DND-41 (cell line): ENCODE results near the gene TRIM65.
A peak's percentile ranks its signal among the peaks of the same experiment; 100 is the strongest.

Experiments used
- ATAC-seq: fragments of 200-7000 bp; cut with Tn5 transposase; 3 replicates; pipeline ENCODE4 v1.9.1; 2021; ENCODE audit warnings: low read depth; ENCODE audit not compliant: insufficient read depth
- DNase-seq: peaks from one replicate; pipeline ENCODE4 v3.0.0-alpha.2; 2020
- H2AFZ ChIP-seq: 2 replicates; pipeline ENCODE4 v1.6.0; 2012; ENCODE audit warnings: low read depth, low read length
- H3K27ac ChIP-seq: 2 replicates; pipeline ENCODE4 v1.5.1; 2012; ENCODE audit warnings: low read length, inconsistent platforms
- H3K27me3 ChIP-seq: fragments of 200-600 bp; sonication (generic); 2 replicates; pipeline ENCODE4 v1.6.0; 2012; ENCODE audit warnings: low read length, mild to moderate bottlenecking, inconsistent platforms; ENCODE audit not compliant: insufficient read depth, poor library complexity
- H3K36me3 ChIP-seq: 2 replicates; pipeline ENCODE4 v1.5.1; 2012; ENCODE audit warnings: low read length, inconsistent platforms; ENCODE audit not compliant: insufficient read depth
- H3K4me1 ChIP-seq: 2 replicates; pipeline ENCODE4 v1.5.1; 2012; ENCODE audit warnings: mild to moderate bottlenecking, low read length; ENCODE audit not compliant: insufficient read depth
- H3K4me2 ChIP-seq: 2 replicates; pipeline ENCODE4 v1.6.0; 2012; ENCODE audit warnings: mild to moderate bottlenecking, moderate library complexity, low read length, inconsistent platforms; ENCODE audit not compliant: insufficient read depth
- H3K4me3 ChIP-seq, 2 experiments: fragments of 200-600 bp in 1 of 2; shearing (Covaris generic) in 1 of 2; 2 replicates each; pipeline ENCODE4 v1.5.1; 2012 to 2016; ENCODE audit warnings: inconsistent platforms in 2 of 2, low read length in 2 of 2, mild to moderate bottlenecking in 2 of 2, low read depth in 1 of 2, moderate library complexity in 1 of 2
- H3K79me2 ChIP-seq: 2 replicates; pipeline ENCODE4 v1.6.0; 2012; ENCODE audit warnings: low read length, inconsistent platforms; ENCODE audit not compliant: insufficient read depth
- H3K9ac ChIP-seq: 2 replicates; pipeline ENCODE4 v1.6.0; 2012; ENCODE audit warnings: low read depth, mild to moderate bottlenecking, inconsistent platforms, low read length, moderate library complexity
- H3K9me3 ChIP-seq: 2 replicates; pipeline ENCODE4 v1.5.1; 2012; ENCODE audit warnings: low read length, moderate library complexity, mild to moderate bottlenecking, inconsistent platforms; ENCODE audit not compliant: insufficient read depth, severe bottlenecking
- H4K20me1 ChIP-seq: 2 replicates; pipeline ENCODE4 v1.6.0; 2012; ENCODE audit warnings: low read length; ENCODE audit not compliant: insufficient read depth
- EZH2 ChIP-seq: IDR thresholded peaks from 3 replicates; pipeline ENCODE4 v1.6.1; 2012; ENCODE audit warnings: borderline replicate concordance, low read depth, mild to moderate bottlenecking, moderate library complexity, low read length, inconsistent platforms; ENCODE audit not compliant: severe bottlenecking
- TF ChIP-seq, protein P1 (sequence below): IDR thresholded peaks from 2 replicates; pipeline ENCODE4 v1.5.1; 2012; ENCODE audit warnings: borderline replicate concordance, low read length, moderate library complexity, mild to moderate bottlenecking; ENCODE audit not compliant: poor library complexity, severe bottlenecking; ENCODE audit errors: extremely low read depth

Gene TRIM65

DNA sequence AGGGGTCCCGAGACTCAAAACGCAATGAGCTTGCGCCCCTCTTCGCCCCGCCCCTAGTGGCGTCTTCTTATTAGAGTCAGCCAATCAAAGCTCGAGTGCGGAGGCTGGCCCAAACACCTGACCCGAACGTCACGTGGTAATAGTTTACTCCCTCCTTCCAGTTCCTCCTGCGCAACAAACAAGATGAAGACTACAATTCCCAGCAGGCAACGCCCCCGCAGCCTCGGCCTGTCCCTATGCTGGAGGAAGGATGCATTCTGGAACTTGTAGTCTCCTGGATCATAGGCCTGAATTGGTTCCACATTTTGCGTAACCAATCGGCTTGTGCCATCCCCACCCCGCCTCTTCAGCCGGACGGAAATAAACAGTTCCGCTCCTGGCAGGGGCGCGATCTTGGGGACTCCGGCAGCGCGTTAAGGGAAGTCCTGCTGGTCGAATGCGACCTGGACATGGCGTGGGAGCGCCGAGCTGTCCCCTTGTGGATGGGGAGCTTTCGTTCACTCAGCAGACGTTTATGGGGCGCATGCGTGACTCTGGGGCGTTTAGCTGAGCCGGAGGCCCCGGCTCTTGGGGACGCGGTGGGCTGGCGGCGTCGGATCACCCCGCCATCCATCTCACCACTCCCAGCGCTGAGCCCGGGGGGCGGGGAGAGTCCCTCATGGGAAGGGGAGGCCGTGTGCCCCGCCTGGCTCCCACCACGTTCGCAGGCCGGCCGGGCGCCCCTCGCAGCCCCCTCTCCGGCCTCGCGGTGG, 41.3 kb downstream of the TRIM65 start, which contains the start of gene WBP2:
Gene WBP2 (minus strand): TSS at position 26 of the 752 bp plus-strand sequence. CDS start 38 bp downstream, outside the sequence.
- ATAC-seq, result peak; percentile 90
- H3K4me2 ChIP-seq, result peak within 1 kb of the TSS; percentile 92
- no peaks in the 10 kb centered on the region for H3K9me3 ChIP-seq
- H3K36me3 ChIP-seq, result peaks cover 12% of the 10 kb centered on the region
- DNase-seq, result peak; percentile 99
- H4K20me1 ChIP-seq, result peaks cover 5% of the 10 kb centered on the region
- H3K9ac ChIP-seq, result peak within 1 kb of the TSS; percentile 92
- H2AFZ ChIP-seq, result peak within 1 kb of the TSS; percentile 82
- peaks cover 17% of the 10 kb centered on the region for H3K4me1 ChIP-seq
- H3K27ac ChIP-seq, result peak within 1 kb of the TSS; percentile 95
- no peaks in the 10 kb centered on the region for H3K27me3 ChIP-seq
- no peak for TF ChIP-seq EZH2
- TF ChIP-seq, protein P1, sequence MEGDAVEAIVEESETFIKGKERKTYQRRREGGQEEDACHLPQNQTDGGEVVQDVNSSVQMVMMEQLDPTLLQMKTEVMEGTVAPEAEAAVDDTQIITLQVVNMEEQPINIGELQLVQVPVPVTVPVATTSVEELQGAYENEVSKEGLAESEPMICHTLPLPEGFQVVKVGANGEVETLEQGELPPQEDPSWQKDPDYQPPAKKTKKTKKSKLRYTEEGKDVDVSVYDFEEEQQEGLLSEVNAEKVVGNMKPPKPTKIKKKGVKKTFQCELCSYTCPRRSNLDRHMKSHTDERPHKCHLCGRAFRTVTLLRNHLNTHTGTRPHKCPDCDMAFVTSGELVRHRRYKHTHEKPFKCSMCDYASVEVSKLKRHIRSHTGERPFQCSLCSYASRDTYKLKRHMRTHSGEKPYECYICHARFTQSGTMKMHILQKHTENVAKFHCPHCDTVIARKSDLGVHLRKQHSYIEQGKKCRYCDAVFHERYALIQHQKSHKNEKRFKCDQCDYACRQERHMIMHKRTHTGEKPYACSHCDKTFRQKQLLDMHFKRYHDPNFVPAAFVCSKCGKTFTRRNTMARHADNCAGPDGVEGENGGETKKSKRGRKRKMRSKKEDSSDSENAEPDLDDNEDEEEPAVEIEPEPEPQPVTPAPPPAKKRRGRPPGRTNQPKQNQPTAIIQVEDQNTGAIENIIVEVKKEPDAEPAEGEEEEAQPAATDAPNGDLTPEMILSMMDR, result peak; percentile 76
- H3K79me2 ChIP-seq, result peaks cover 31% of the 10 kb centered on the region
- peak within 1 kb of the TSS; percentile 68 to 95 for H3K4me3 ChIP-seq

DNA sequence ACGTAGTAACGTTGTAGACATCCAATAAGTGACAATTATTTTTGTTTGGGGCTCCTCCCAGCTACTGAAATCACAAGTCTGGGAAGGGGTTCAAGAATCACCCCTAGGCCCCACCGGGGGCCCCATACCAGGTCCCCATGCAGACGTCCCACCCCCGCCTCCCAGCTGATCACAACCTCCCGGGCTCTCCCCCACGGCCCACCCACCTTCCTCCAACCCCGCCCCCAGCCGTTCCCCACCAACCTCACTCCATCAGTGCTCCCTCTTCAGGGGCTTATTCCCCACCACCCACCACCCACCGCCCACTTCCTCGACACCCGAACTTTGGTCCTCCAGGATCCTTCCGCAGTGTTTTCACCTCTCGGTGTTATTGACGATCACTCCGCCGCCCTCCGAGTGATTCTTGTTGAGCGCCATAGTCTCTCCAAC, 41.9 kb downstream of the TRIM65 start:
- Histone ChIP-seq H3K27me3 (no peaks in the 10 kb centered on the region), H3K4me1 (peaks cover 17% of the 10 kb centered on the region), H3K79me2 (peaks cover 31% of the 10 kb centered on the region), H3K27ac (peak overlapping the region; percentile 76), H3K9ac (peak overlapping the region; percentile 64), H3K9me3 (no peaks in the 10 kb centered on the region), H3K4me2 (peak overlapping the region; percentile 86), H3K36me3 (peaks cover 13% of the 10 kb centered on the region), H4K20me1 (peaks cover 5% of the 10 kb centered on the region), H2AFZ (peak overlapping the region; percentile 63), H3K4me3 (peak overlapping the region; percentile 58 to 64; a peak in 3 of 4 replicates)
- peak; percentile 25 for ATAC-seq
- no peak for TF ChIP-seq EZH2
- TF ChIP-seq, protein P1, result peak; percentile 36
- no peak for DNase-seq

DNA sequence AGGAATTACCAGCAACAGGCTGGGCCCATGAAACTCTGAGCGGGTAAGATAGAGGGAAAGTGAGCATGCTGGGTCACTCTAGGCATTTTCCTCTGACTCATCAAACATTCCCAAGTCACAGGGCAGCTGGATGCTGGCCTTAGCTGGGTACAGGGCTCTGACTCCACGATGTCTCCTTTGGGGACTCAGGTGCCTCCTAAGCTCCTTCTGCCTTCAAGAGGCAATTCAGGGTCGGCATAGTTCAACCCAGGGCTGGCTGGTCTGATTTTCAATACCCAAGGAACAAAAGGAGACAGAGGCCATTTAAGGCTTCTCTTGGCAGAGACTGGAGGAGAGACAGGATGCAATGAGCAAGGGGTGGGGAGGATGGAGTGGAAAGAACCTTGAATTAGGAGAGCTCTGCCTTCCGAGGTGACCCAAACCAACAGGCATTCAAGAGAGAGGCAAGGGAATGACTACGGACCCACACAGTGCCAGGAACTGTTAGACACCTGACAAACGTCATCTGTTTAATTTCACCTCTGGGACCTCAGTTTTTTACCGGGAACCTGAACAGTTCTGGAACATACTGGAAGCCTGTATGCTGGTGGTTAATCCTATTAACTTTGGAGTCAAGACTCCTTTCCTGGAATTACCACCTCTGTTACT, 42.5 kb downstream of the TRIM65 start:
- Histone ChIP-seq H3K36me3 (peaks cover 20% of the 10 kb centered on the region), H3K4me2 (peak overlapping the region; percentile 86), H3K27ac (peak overlapping the region; percentile 76), H3K4me3 (peak overlapping the region; percentile 58 to 64; a peak in 3 of 4 replicates), H3K9ac (peak overlapping the region; percentile 64), H2AFZ (peak overlapping the region; percentile 25; the same call in 1 of the 2 replicates), H4K20me1 (peaks cover 5% of the 10 kb centered on the region), H3K4me1 (peaks cover 17% of the 10 kb centered on the region), H3K9me3 (no peaks in the 10 kb centered on the region), H3K79me2 (peaks cover 31% of the 10 kb centered on the region), H3K27me3 (no peaks in the 10 kb centered on the region)
- ATAC-seq (no peak), DNase-seq (no peak)
- TF ChIP-seq, protein P1, result no peak
- no peak for TF ChIP-seq EZH2
